ENCODE results near the gene RETSAT. TPM values are rescaled to one million over a fixed set of nuclear protein-coding genes. Genes with fewer than 3 reads are reported as not detected.

Gene RETSAT
- total and polyA plus RNA-seq, 2 of the 4 experiments (the other 2 are of a cell fraction) = 25.6 to 32.3 TPM

GRCh38 chr2:85385746-85386145 is 31.4 kb upstream of the RETSAT start:
- Histone ChIP-seq H3K14ac (replicated peaks; ENCODE audit: low read depth, low read length) (no peak overlapping the region), H3K9me1 (ENCODE audit: insufficient read depth, low read length) (no peaks in the 10 kb centered on the region), H4K8ac (ENCODE audit: low read depth in 2 of 2, low read length in 2 of 2) (no peak overlapping the region), H3K27me3 (ENCODE audit: control insufficient read depth, insufficient read depth, low read length) (no peaks in the 10 kb centered on the region), H4K20me1 (ENCODE audit: insufficient read depth, low read length) (no peaks in the 10 kb centered on the region), H2AK5ac (ENCODE audit: low read depth, low read length) (no peak overlapping the region), H3K4ac (ENCODE audit: low read depth, low read length) (no peak overlapping the region), H2BK5ac (ENCODE audit: low read depth, low read length, poor library complexity, severe bottlenecking) (no peak overlapping the region), H4K91ac (ENCODE audit: insufficient read depth, low read depth, low read length) (no peak overlapping the region), H3K9me3 (ENCODE audit: control insufficient read depth, insufficient read depth, low read length) (no peaks in the 10 kb centered on the region), H3K4me3 (ENCODE audit: insufficient read depth, low read depth, low read length) (no peak overlapping the region), H3K23ac (ENCODE audit: low read depth, low read length) (no peak overlapping the region), H3K36me3 (ENCODE audit: control insufficient read depth, insufficient read depth, low read length) (peaks cover 34% of the 10 kb centered on the region), H3K4me2 (ENCODE audit: low read depth, low read length) (no peak overlapping the region), H3K18ac (ENCODE audit: low read depth, low read length) (no peak overlapping the region), H2BK15ac (ENCODE audit: low read depth, low read length) (no peak overlapping the region), H3K27ac (ENCODE audit: insufficient read depth, low read length) (no peak overlapping the region), H3K79me1 (ENCODE audit: low read depth in 1 of 2, low read length in 2 of 2) (no peaks in the 10 kb centered on the region), H2BK120ac (ENCODE audit: low read depth, low read length) (no peak overlapping the region), H2AFZ (replicated peaks; ENCODE audit: low read length, poor library complexity) (no peak overlapping the region), H3K4me1 (ENCODE audit: control insufficient read depth, insufficient read depth, low read length) (peaks cover 2% of the 10 kb centered on the region; the same call in 1 of the 2 replicates), H3K56ac (ENCODE audit: extremely low read depth, insufficient read depth, low read length) (no peak overlapping the region), H4K5ac (ENCODE audit: low read depth, low read length) (no peak overlapping the region), H2BK20ac (ENCODE audit: low read depth, low read length) (no peak overlapping the region), H2AK9ac (replicated peaks; ENCODE audit: low read depth, low read length, poor library complexity) (no peak overlapping the region), H3K9ac (ENCODE audit: low read depth, low read length) (no peak overlapping the region)
- 60% methylated on average over 2 of the region's 2 CpGs; no CpG with 5 or more reads in 1 of the 2 experiments for WGBS, 2 experiments (ENCODE audit: extremely low coverage in 2 of 2, insufficient read length in 1 of 2)
- TF ChIP-seq RFX5 (IDR thresholded peaks at IDR 0.05; ENCODE audit: low read depth, low read length) (no peak), USF2 (IDR thresholded peaks at IDR 0.05; ENCODE audit: low read depth, low read length) (no peak), CEBPB (IDR thresholded peaks at IDR 0.05; ENCODE audit: low read depth, low read length) (no peak), CTCF (conservative IDR thresholded peaks at IDR 0.05; ENCODE audit: low read depth, low read length) (no peak), MXI1 (IDR thresholded peaks at IDR 0.05; ENCODE audit: borderline replicate concordance, low read depth, low read length) (no peak), NFE2L2 (IDR thresholded peaks at IDR 0.05; ENCODE audit: low read depth, low read length) (no peak), ELK1 (IDR thresholded peaks at IDR 0.05; ENCODE audit: borderline replicate concordance, low read depth, low read length) (no peak), RCOR1 (IDR thresholded peaks at IDR 0.05; ENCODE audit: insufficient replicate concordance, low read length) (no peak), SMC3 (IDR thresholded peaks at IDR 0.05; ENCODE audit: low read depth, low read length) (no peak), CHD1 (IDR thresholded peaks at IDR 0.05; ENCODE audit: low read depth, low read length) (no peak), BHLHE40 (IDR thresholded peaks at IDR 0.05; ENCODE audit: low read depth, low read length) (no peak), POLR2A (IDR thresholded peaks at IDR 0.05; ENCODE audit: low read depth, low read length) (no peak), MAFK (IDR thresholded peaks at IDR 0.05; ENCODE audit: low read depth, low read length) (no peak), FOS (IDR thresholded peaks at IDR 0.05; ENCODE audit: low read depth, low read length) (no peak), RAD21 (IDR thresholded peaks at IDR 0.05; ENCODE audit: low read length) (no peak), MAZ (IDR thresholded peaks at IDR 0.05; ENCODE audit: borderline replicate concordance, low read depth, low read length) (no peak)
- ChIA-PET POLR2A (ENCODE audit: unreplicated experiment) (no interaction called here), CTCF (no interaction called here)
- in situ Hi-C loops (cut with MboI; ENCODE audit: low sequenced_read_pairs) = no loop called here
- dilution Hi-C loops (cut with HindIII; ENCODE audit: low sequenced_read_pairs, unreplicated experiment) = no loop called here
- ATAC-seq (ENCODE audit: low read depth) (no peak), DNase-seq (no peak)
- intact Hi-C loops (cut with micrococcal nuclease) = no loop called here
- no TSS peak for BruUV-seq (replicated peaks)

Measured in IMR-90 (cell line).